Stimulated activated naive CD8-positive, alpha-beta T cell treated with anti-CD3 and anti-CD28 coated beads, Interleukin-15, Interleukin-2, amounts not matched to agents 100 ng/mL and 50 ng/mL, for 24 hours (primary cell): ENCODE results near the gene PSMD3.
A peak's percentile ranks its signal among the peaks of the same experiment; 100 is the strongest.
"Not testable (repeated sequence)": the region's sequence is repeated elsewhere in the genome, so short reads cannot be mapped to it uniquely, and the experiment has no call there.

Experiments
- H3K27ac Mint-ChIP-seq: one replicate; pipeline ENCODE4 v1.8.0; 2021; ENCODE audit warnings: mild to moderate bottlenecking, mixed read lengths
- H3K27me3 Mint-ChIP-seq: one replicate; pipeline ENCODE4 v1.8.0; 2021; ENCODE audit warnings: mixed read lengths
- H3K36me3 Mint-ChIP-seq: one replicate; pipeline ENCODE4 v1.8.0; 2021; ENCODE audit warnings: low read depth, mixed read lengths
- H3K4me1 Mint-ChIP-seq: one replicate; pipeline ENCODE4 v1.8.0; 2021; ENCODE audit warnings: low read depth, mixed read lengths
- H3K4me3 Mint-ChIP-seq: one replicate; pipeline ENCODE4 v1.8.0; 2021; ENCODE audit warnings: mild to moderate bottlenecking, mixed read lengths
- H3K9me3 Mint-ChIP-seq: one replicate; pipeline ENCODE4 v1.8.0; 2021; ENCODE audit warnings: mixed read lengths

Gene PSMD3

DNA sequence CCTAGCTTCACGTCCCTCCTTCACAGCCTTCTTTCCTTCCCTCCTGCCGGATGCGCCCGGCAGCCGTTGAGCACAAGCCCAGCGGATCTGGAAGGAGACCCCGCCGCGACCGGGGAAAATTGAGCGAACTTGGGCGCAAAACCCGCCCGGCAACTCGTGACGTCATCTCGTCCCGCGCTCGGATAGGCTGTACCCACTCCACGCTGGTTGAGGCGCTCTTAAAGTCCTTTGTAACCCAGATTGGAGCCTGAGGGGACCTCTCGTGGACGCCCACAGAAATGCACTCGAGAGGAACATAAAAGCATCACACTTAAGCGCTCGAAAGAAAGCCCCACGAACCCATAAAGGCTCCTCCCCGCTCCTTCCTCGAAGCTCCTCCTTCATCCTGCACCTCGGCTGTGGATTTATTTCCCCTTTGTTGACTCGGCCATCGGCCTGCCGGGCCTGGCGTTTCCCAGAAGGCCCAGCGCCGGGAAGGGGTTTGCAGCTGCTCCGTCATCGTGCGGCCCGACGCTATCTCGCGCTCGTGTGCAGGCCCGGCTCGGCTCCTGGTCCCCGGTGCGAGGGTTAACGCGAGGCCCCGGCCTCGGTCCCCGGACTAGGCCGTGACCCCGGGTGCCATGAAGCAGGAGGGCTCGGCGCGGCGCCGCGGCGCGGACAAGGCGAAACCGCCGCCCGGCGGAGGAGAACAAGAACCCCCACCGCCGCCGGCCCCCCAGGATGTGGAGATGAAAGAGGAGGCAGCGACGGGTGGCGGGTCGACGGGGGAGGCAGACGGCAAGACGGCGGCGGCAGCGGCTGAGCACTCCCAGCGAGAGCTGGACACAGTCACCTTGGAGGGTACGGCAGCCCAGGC, at the start of gene PSMD3:
PSMD3 (plus strand) TSS at position 457 of the 856 bp plus-strand sequence; CDS start at position 621, 164 bp downstream.
- H3K4me3 Mint-ChIP-seq: peak within 1 kb of the TSS; percentile 94
- H3K27ac Mint-ChIP-seq: peak within 1 kb of the TSS; percentile 89
- peaks cover 38% of the 10 kb centered on the region for H3K4me1 Mint-ChIP-seq
- H3K9me3 Mint-ChIP-seq: no peaks in the 10 kb centered on the region
- H3K27me3 Mint-ChIP-seq: peaks cover 8% of the 10 kb centered on the region
- H3K36me3 Mint-ChIP-seq: peaks cover 32% of the 10 kb centered on the region

GRCh38 chr17:39933912-39934311, 46.7 kb upstream of the PSMD3 start:
- Mint-ChIP-seq H3K36me3 (no peaks in the 10 kb centered on the region), H3K9me3 (no peaks in the 10 kb centered on the region), H3K4me3 (no peak overlapping the region), H3K4me1 (peaks cover 9% of the 10 kb centered on the region), H3K27me3 (no peaks in the 10 kb centered on the region), H3K27ac (no peak overlapping the region)

DNA sequence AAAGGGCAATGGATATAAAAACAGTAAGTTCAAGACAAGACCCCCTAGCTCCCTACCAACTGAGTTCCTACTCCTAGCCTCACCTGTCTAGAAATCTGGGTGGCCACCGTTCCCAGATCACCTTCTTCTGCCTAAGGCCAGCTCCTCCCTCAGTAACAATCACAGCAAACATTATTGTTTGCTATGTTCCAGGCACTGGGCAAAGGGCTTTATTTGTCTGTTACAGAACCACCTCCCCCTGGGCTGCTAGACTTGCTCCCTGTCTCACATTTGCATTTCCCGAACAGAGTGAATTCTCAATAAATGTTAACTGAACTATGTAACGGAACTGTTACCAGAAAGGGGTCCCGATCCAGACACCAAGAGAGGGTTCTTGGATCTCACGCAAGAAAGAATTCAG, 46.3 kb upstream of the PSMD3 start:
- Mint-ChIP-seq H3K27ac (no peak overlapping the region), H3K9me3 (no peaks in the 10 kb centered on the region), H3K4me3 (no peak overlapping the region)

DNA sequence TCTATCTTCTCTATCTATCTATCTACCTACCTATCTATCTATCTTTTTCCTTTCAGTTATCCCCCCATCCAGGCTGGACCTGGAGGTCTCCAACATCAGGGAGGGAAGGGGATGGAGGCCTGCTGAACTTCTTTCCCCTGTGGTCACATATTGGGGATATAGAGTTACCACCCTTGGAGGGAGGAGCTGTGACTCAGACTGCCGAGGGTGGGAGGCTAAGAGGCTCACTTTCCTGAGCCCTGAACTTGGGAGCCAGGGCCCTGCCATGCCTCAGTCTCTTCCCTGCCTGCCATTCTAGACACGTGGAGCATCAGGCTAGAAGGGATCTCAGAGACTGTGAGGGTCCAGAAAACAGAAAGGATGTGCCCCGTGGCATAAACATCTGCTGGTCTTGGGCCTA, 44.7 kb upstream of the PSMD3 start:
- Mint-ChIP-seq H3K4me3 (no peak overlapping the region), H3K9me3 (no peaks in the 10 kb centered on the region), H3K4me1 (peaks cover 18% of the 10 kb centered on the region)

More for the DNA sequence above, 46.3 kb upstream of the PSMD3 start:
- Mint-ChIP-seq H3K36me3 (no peaks in the 10 kb centered on the region), H3K4me1 (peaks cover 9% of the 10 kb centered on the region), H3K27me3 (no peaks in the 10 kb centered on the region)

DNA sequence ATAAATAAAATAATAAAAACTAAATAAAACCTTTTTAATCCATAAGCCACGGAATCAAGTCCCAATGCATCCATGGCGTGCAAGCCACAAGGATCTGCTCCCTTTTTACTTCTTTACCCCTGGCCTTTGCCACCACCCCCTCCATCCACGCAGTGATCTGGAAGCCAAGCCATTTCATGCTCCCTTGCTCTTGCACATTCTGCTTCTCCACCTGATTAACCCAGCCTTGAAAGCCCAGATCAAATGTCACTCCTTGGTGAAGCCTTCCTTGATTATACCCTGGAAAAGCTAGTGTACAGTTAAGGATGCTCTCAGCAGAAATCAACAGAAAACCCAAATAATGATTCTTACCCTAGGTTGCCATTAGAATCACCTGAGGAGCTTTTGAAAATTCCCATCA, 43.2 kb upstream of the PSMD3 start:
- Mint-ChIP-seq H3K4me1 (peaks cover 22% of the 10 kb centered on the region), H3K36me3 (no peaks in the 10 kb centered on the region), H3K27ac (no peak overlapping the region), H3K4me3 (no peak overlapping the region), H3K27me3 (no peaks in the 10 kb centered on the region), H3K9me3 (no peaks in the 10 kb centered on the region)

More for the DNA sequence above, 44.7 kb upstream of the PSMD3 start:
- Mint-ChIP-seq H3K36me3 (no peaks in the 10 kb centered on the region), H3K27me3 (no peaks in the 10 kb centered on the region), H3K27ac (no peak overlapping the region)

DNA sequence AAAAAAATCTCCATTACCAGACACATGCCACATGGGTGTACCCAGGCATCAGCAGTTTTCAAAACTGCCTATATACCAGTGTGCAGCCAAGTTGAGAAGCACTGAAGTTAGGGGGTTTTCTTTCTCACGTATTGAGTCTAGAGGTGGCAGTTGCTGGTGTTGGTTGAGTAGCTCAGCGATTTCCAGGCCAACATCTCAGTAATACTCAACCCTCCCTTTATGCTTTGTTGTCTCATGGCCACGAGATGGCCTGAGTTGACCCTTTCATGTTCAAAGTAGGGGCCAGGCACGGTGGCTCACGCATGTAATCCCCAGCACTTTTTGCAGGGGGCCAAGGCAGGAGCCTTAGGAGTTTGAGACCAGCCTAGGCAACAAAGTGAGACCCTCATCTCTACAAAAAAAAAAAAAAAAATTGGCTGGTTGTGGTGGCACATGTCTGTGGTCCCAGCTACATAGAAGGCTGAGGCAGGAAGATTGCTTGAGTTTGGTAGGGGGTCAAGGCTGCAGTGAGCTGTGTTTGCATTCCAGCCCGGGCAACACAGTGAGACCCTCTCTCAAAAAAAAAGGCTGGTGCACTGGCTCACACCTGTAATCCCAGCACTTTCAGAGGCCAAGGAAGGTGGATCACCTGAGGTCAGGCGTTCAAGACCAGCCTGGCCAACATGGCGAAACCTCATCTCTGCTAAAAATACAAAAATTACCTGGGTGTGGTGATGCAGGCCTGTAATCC, 42.3 kb upstream of the PSMD3 start:
- Mint-ChIP-seq H3K4me1 (peaks cover 22% of the 10 kb centered on the region), H3K27me3 (no peaks in the 10 kb centered on the region), H3K36me3 (no peaks in the 10 kb centered on the region), H3K4me3 (no peak overlapping the region), H3K27ac (no peak overlapping the region), H3K9me3 (no peaks in the 10 kb centered on the region)

DNA sequence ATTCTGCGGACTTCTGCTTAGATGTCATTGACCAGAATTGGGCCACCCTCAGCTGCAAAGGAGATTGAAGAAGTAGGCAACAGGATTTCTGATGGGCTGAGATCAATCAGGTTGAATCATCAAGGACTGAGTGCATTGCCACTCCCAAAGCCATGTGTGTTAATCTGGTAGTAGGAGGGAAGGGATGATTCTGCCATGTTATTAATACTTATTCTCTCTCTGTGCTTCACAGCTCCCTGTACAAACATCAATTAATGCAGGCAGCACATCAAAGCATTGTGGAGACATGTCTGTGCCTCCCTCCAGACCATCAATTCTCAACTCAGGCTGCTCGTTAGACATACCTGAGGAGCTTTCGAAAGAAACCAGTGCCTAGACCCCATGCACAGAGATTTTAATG, 41.5 kb upstream of the PSMD3 start:
- Mint-ChIP-seq H3K27me3 (no peaks in the 10 kb centered on the region), H3K4me1 (peaks cover 22% of the 10 kb centered on the region), H3K27ac (no peak overlapping the region), H3K9me3 (no peaks in the 10 kb centered on the region), H3K36me3 (no peaks in the 10 kb centered on the region), H3K4me3 (no peak overlapping the region)

DNA sequence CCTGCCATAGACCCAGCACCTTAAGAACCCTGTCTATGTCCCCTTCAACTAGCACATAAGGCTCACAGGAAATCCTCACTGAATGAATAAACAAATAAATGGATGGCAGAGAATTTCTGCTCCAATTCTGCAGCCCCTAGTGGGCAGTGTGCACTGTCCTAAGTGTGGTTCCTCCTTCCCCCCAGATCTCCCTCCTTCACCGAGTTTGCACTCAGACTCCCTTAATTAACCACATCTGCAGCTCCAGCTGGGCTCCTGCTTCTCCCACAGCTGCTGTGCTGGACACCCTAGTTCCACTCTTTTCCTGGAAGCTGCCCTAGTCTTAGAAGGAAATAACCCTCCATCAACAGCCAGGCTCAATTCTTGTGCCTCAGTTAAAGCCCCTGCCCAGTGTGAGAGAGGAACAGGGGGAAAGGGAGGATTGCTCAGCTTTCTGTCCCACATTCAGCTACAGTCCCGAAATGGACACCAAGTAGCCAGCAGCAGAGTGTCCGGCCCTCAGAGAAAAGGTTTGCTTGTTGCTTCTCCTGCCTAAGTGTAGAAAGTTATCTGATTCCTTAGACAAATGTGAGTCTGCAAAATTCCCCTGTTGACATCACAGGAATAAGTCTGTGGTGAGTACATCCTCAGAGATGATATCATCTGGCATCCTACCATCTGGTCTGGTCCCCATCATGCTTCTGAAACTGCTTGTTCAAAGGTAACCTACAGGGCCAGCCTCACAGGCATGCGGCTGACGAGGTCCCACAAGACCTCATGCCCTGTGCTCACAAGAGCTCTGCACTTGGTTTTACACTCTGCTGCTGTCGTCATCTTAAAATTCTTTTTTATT, 40.8 kb upstream of the PSMD3 start:
- H3K36me3 Mint-ChIP-seq: no peaks in the 10 kb centered on the region
- no peaks in the 10 kb centered on the region for H3K27me3 Mint-ChIP-seq
- no peaks in the 10 kb centered on the region for H3K9me3 Mint-ChIP-seq
- no peak overlapping the region for H3K27ac Mint-ChIP-seq
- H3K4me1 Mint-ChIP-seq: peaks cover 22% of the 10 kb centered on the region
- no peak overlapping the region for H3K4me3 Mint-ChIP-seq

DNA sequence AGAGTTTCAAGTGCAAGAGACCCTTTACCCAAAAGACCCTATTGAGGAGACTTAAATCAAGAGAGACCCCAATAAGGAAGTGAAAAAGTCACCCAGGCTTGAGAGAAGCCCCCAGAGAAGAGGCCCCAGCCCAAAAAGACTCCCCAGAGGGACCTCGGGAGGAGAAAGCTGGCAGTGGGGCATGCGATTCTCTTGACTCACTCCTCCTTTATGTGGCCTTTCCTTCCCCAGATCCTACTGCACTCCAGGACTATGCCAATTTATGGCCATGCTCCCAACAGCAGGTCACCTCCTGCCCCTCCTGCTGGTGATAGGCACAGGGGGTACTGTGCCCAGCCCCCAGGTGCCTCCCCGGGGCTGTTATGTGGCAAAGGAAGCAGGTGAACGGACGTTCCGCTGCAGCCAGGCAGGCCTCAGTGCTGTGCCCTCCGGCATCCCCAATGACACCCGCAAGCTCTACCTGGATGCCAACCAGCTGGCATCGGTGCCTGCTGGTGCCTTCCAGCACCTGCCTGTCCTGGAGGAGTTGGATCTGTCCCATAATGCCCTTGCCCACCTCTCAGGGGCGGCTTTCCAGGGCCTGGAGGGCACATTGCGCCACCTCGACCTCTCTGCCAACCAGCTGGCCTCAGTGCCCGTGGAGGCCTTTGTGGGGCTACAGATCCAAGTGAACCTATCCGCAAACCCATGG, 36.8 kb upstream of the PSMD3 start:
- Mint-ChIP-seq H3K27ac (no peak overlapping the region), H3K36me3 (no peaks in the 10 kb centered on the region), H3K9me3 (no peaks in the 10 kb centered on the region), H3K4me1 (peaks cover 28% of the 10 kb centered on the region), H3K4me3 (no peak overlapping the region), H3K27me3 (no peaks in the 10 kb centered on the region)

GRCh38 chr17:39944393-39944711, 36.3 kb upstream of the PSMD3 start:
- Mint-ChIP-seq H3K4me3 (no peak overlapping the region), H3K27ac (no peak overlapping the region)

GRCh38 chr17:39946551-39947330, 33.9 kb upstream of the PSMD3 start:
- H3K4me1 Mint-ChIP-seq: peaks cover 14% of the 10 kb centered on the region
- H3K27ac Mint-ChIP-seq: no peak overlapping the region
- H3K9me3 Mint-ChIP-seq: no peaks in the 10 kb centered on the region
- H3K4me3 Mint-ChIP-seq: no peak overlapping the region
- H3K36me3 Mint-ChIP-seq: no peaks in the 10 kb centered on the region
- H3K27me3 Mint-ChIP-seq: no peaks in the 10 kb centered on the region

More at GRCh38 chr17:39944393-39944711, 36.3 kb upstream of the PSMD3 start:
- Mint-ChIP-seq H3K9me3 (no peaks in the 10 kb centered on the region), H3K36me3 (no peaks in the 10 kb centered on the region), H3K27me3 (no peaks in the 10 kb centered on the region), H3K4me1 (peaks cover 28% of the 10 kb centered on the region)

DNA sequence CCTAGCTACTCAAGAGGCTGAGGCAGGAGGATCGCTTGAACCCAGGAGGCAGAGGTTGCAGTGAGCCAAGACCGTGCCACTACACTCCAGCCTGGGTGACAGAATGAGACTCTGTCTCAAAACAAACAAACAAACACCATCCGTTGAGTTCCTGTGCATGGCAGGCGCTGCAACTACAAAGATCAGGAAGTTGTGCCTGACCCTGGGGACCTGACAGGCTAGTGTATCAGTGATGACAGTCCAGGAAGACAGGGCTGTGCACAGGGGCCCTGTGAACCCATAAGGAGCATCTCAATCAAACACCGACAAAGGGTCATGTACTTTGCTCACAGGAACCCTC, 32.1 kb upstream of the PSMD3 start:
- H3K4me1 Mint-ChIP-seq: peaks cover 16% of the 10 kb centered on the region
- H3K36me3 Mint-ChIP-seq, H3K9me3 Mint-ChIP-seq, H3K4me3 Mint-ChIP-seq, H3K27me3 Mint-ChIP-seq, H3K27ac Mint-ChIP-seq: not testable (repeated sequence)

DNA sequence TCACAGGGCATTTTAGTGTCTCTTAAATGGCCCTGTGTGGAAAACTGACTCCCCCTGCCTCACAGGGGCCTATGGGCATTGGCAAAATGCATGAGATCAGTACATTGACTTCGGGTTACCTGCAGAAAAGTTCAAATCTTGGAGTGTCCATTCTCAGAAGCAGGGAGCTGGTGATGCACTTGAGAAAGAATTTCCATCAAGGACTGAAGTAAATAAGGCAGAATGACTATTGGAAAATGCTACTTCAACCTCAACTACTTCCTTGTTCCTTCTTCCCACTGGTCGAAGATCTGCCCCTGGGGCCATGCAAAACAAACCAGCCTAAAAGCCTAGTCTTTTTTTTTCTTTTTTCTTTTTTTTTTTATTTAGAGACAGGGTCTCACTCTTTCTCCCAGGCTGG, 31.6 kb upstream of the PSMD3 start:
- Mint-ChIP-seq H3K4me1 (peaks cover 19% of the 10 kb centered on the region), H3K4me3 (no peak overlapping the region), H3K27me3 (no peaks in the 10 kb centered on the region), H3K36me3 (no peaks in the 10 kb centered on the region), H3K27ac (no peak overlapping the region), H3K9me3 (no peaks in the 10 kb centered on the region)

DNA sequence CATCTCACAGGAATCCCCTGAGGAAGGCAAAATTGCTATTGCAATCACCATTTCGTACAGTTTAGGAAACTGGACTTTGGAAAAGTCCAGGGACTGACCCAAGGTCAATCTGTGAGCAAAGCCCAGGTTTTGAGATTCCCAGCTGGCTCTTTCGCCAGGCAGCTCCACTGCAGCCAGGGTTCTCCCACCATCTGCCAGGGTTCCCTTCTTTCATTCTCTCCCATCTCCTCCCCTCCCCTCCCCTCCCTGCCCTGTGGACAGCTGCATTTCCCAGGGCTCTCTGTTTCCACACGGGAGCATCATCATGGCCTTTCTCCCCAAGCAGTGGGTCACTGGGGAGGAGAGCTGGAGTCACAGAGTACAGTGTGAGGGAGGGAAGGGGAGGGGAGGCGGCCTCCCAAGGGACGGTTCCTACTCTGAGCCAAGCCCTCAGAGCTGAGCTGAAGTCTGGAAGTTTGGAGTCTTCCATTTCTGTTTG, 29.7 kb upstream of the PSMD3 start:
- no peak overlapping the region for H3K27ac Mint-ChIP-seq

More for the DNA sequence above, 29.7 kb upstream of the PSMD3 start:
- Mint-ChIP-seq H3K9me3 (no peaks in the 10 kb centered on the region), H3K36me3 (no peaks in the 10 kb centered on the region), H3K4me1 (peaks cover 19% of the 10 kb centered on the region), H3K4me3 (no peak overlapping the region), H3K27me3 (no peaks in the 10 kb centered on the region)
